Thoracic aorta (tissue), 2 donors: ENCODE results near the gene TRMT11. TPM values are rescaled to one million over a fixed set of nuclear protein-coding genes. Genes with fewer than 3 reads are reported as not detected.

ENCODE experiments used
- ATAC-seq: fragments of 150-250 bp; one replicate; pipeline ENCODE4 v1.8.0; 2017; ENCODE audit warnings: low read depth; ENCODE audit not compliant: insufficient number of reproducible peaks, low FRiP score
- DNase-seq: peaks from one replicate; pipeline ENCODE4 v3.0.0-alpha.2; 2020; ENCODE audit warnings: low spot score
- H3K27ac ChIP-seq, 2 donors: fragments of 200-600 bp; sonication (generic); 1 replicate in 1 of 2; 2 replicates in 1 of 2; pipeline ENCODE4 v1.5.1; 2016; ENCODE audit warnings: mild to moderate bottlenecking in 2 of 2, moderate library complexity in 2 of 2
- H3K27me3 ChIP-seq: fragments of 200-600 bp; sonication (generic); replicated peaks from 2 replicates; pipeline ENCODE4 v1.6.0; 2016; ENCODE audit warnings: mild to moderate bottlenecking; ENCODE audit not compliant: insufficient read depth
- H3K36me3 ChIP-seq: fragments of 200-600 bp; sonication (generic); one replicate; pipeline ENCODE4 v1.5.1; 2016
- H3K4me1 ChIP-seq, 2 donors: fragments of 200-600 bp; sonication (generic); 1 replicate in 1 of 2; 2 replicates in 1 of 2; pipeline versions ENCODE4 v1.5.1 to v1.6.0; 2016; ENCODE audit warnings: low read depth in 2 of 2, mild to moderate bottlenecking in 1 of 2; ENCODE audit not compliant: control insufficient read depth in 1 of 2
- H3K4me3 ChIP-seq: fragments of 200-600 bp; sonication (generic); 2 replicates; pipeline ENCODE4 v1.5.1; 2016; ENCODE audit warnings: mild to moderate bottlenecking
- H3K9me3 ChIP-seq: fragments of 200-600 bp; sonication (generic); 2 replicates; pipeline ENCODE4 v1.5.1; 2016
- CTCF ChIP-seq: fragments of 200-600 bp; sonication (generic); IDR thresholded peaks from one replicate; pipeline ENCODE4 v1.5.1; 2019; ENCODE audit warnings: antibody characterized with exemption
- total RNA-seq, 2 donors: library from RNA; depleted of rRNA; stranded (reverse); fragments of >200 nt; gene quantifications; one replicate each; pipeline versions ENCODE4 v1.1.0 to v1.2.3, GENCODE V29; 2016

The TRMT11 gene
- total RNA-seq, 2 donors from 2014 or later, result 33.6 to 54.0 TPM

GRCh38 chr6:126063512-126064146, 77.3 kb downstream of the TRMT11 start:
- Histone ChIP-seq H3K4me1 (peaks cover 0 to 2% of the 10 kb centered on the region in 2 donors), H3K27me3 (no peaks in the 10 kb centered on the region), H3K9me3 (no peaks in the 10 kb centered on the region), H3K4me3 (no peak overlapping the region), H3K27ac (no peak overlapping the region), H3K36me3 (no peaks in the 10 kb centered on the region)
- no peak for TF ChIP-seq CTCF
- DNase-seq, result no peak
- no peak for ATAC-seq

GRCh38 chr6:126064257-126064747, 78.0 kb downstream of the TRMT11 start:
- no peak for DNase-seq
- H3K4me1 ChIP-seq, result peaks cover 0 to 2% of the 10 kb centered on the region in 2 donors
- H3K27me3 ChIP-seq, result no peaks in the 10 kb centered on the region
- no peak overlapping the region for H3K4me3 ChIP-seq
- no peaks in the 10 kb centered on the region for H3K9me3 ChIP-seq
- TF ChIP-seq CTCF, result no peak
- H3K36me3 ChIP-seq, result no peaks in the 10 kb centered on the region
- no peak for ATAC-seq
- no peak overlapping the region for H3K27ac ChIP-seq

- ATAC-seq, result no peak
Observed at GRCh38 chr6:126064748-126065401, 78.5 kb downstream of the TRMT11 start.

GRCh38 chr6:126066053-126067048, 80.0 kb downstream of the TRMT11 start:
- Histone ChIP-seq H3K4me1 (no peaks in the 10 kb centered on the region), H3K36me3 (no peaks in the 10 kb centered on the region), H3K27me3 (no peaks in the 10 kb centered on the region), H3K9me3 (no peaks in the 10 kb centered on the region), H3K4me3 (no peak overlapping the region), H3K27ac (no peak overlapping the region)
- no peak for ATAC-seq
- no peak for TF ChIP-seq CTCF
- DNase-seq, result no peak

More at GRCh38 chr6:126064748-126065401, 78.5 kb downstream of the TRMT11 start:
- H3K9me3 ChIP-seq, result no peaks in the 10 kb centered on the region
- no peak for TF ChIP-seq CTCF
- no peak for DNase-seq
- no peak overlapping the region for H3K4me3 ChIP-seq
- H3K36me3 ChIP-seq, result no peaks in the 10 kb centered on the region
- no peak overlapping the region for H3K27ac ChIP-seq
- peaks cover 0 to 2% of the 10 kb centered on the region in 2 donors for H3K4me1 ChIP-seq
- no peaks in the 10 kb centered on the region for H3K27me3 ChIP-seq
